HFFc6 (cell line): ENCODE data around the gene ATF3. TPM values are rescaled to one million over a fixed set of nuclear protein-coding genes. Genes with fewer than 3 reads are reported as not detected.

ENCODE experiments used
- DNase-seq: peaks from one replicate; pipeline ENCODE4 v3.0.0-alpha.2; 2018
- H3K27ac Mint-ChIP-seq: 2 replicates; pipeline ENCODE4 v1.8.0; 2020; ENCODE audit warnings: mild to moderate bottlenecking, mixed read lengths
- H3K27me3 Mint-ChIP-seq: 2 replicates; pipeline ENCODE4 v1.8.0; 2021; ENCODE audit warnings: mild to moderate bottlenecking, moderate library complexity, mixed read lengths; ENCODE audit not compliant: insufficient read depth
- H3K36me3 Mint-ChIP-seq: 2 replicates; pipeline ENCODE4 v1.8.0; 2021; ENCODE audit warnings: low read depth, mixed read lengths
- H3K4me1 Mint-ChIP-seq: 2 replicates; pipeline ENCODE4 v1.8.0; 2020; ENCODE audit warnings: low read depth, mixed read lengths
- H3K4me3 Mint-ChIP-seq: 2 replicates; pipeline ENCODE4 v1.8.0; 2020; ENCODE audit warnings: mild to moderate bottlenecking, moderate library complexity, mixed read lengths
- H3K9me3 Mint-ChIP-seq: 2 replicates; pipeline ENCODE4 v1.8.0; 2020; ENCODE audit warnings: mild to moderate bottlenecking, mixed read lengths
- total RNA-seq, 6 experiments: library from RNA; stranded (reverse); fragmentation: NEBNext Ultra II Directional; extraction: Animal tissue kit (Norgen Biotek cat#: 25700); gene quantifications; 2 replicates in 1 of 6; 3 replicates in 5 of 6; pipeline ENCODE4 v1.2.3, GENCODE V29; 2021
- TF ChIP-seq, protein P1 (sequence below): fragments of 200-600 bp; sonication (generic); IDR thresholded peaks from 2 replicates; pipeline ENCODE4 v1.5.0; 2021; ENCODE audit warnings: antibody characterized with exemption, mild to moderate bottlenecking

The ATF3 gene
- total RNA-seq, 6 experiments from 2014 or later: 1.9 to 5.5 (median 4.8) TPM

DNA sequence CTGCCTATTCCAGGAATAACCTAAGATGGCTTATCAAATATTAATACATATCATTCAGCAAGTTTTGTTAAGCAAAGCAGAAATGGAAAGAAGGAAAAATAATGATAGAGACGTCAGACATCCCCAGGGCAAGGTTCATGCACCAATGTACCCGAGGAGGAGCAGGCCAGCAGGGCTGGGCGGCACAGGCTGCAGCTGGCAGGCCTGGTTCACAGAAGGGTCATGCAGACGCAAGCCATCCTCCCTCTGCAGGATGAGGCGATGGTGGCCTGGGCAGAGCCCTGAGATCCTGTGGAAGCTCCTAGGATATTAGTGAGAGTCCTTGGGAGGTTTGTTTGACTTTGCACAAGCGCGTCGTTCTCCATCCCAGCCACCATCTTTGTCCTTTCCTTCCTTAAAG, 61.0 kb downstream of the ATF3 start:
- peaks cover 57% of the 10 kb centered on the region for H3K4me1 Mint-ChIP-seq

DNA sequence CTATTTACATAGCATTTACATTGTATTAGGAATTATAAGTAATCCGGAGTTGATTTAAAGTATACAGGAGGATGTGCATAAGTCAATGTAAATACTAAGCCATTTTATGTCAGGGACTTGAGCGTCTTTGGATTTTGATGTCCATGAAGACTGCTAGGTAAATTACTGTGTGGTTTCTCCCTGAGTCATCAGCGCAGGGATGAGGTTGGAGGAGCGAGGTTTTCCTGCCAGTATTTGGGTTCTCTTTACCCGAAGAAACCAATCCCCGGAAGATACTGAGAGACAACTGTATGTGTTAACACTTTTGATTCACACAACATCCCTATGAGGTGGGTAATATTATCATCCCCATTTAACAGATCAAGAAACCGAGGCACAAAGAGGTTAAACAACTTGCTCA, 61.7 kb downstream of the ATF3 start:
- TF ChIP-seq, protein P1, sequence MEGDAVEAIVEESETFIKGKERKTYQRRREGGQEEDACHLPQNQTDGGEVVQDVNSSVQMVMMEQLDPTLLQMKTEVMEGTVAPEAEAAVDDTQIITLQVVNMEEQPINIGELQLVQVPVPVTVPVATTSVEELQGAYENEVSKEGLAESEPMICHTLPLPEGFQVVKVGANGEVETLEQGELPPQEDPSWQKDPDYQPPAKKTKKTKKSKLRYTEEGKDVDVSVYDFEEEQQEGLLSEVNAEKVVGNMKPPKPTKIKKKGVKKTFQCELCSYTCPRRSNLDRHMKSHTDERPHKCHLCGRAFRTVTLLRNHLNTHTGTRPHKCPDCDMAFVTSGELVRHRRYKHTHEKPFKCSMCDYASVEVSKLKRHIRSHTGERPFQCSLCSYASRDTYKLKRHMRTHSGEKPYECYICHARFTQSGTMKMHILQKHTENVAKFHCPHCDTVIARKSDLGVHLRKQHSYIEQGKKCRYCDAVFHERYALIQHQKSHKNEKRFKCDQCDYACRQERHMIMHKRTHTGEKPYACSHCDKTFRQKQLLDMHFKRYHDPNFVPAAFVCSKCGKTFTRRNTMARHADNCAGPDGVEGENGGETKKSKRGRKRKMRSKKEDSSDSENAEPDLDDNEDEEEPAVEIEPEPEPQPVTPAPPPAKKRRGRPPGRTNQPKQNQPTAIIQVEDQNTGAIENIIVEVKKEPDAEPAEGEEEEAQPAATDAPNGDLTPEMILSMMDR: no peak

More for the DNA sequence above, 61.0 kb downstream of the ATF3 start:
- Mint-ChIP-seq H3K27ac (no peak overlapping the region), H3K9me3 (no peaks in the 10 kb centered on the region), H3K36me3 (no peaks in the 10 kb centered on the region), H3K27me3 (peaks cover 13% of the 10 kb centered on the region), H3K4me3 (no peak overlapping the region)
- TF ChIP-seq, protein P1: no peak
- no peak for DNase-seq

More for the DNA sequence above, 61.7 kb downstream of the ATF3 start:
- peaks cover 14% of the 10 kb centered on the region for H3K27me3 Mint-ChIP-seq
- H3K9me3 Mint-ChIP-seq: no peaks in the 10 kb centered on the region
- no peaks in the 10 kb centered on the region for H3K36me3 Mint-ChIP-seq
- no peak overlapping the region for H3K27ac Mint-ChIP-seq
- peaks cover 57% of the 10 kb centered on the region for H3K4me1 Mint-ChIP-seq
- DNase-seq: no peak
- H3K4me3 Mint-ChIP-seq: no peak overlapping the region

Other genes starting within 250 kb of the ATF3 start
- gene PACC1, start 193.9 kb upstream of the ATF3 start, total RNA-seq: 1 to 10 TPM; 6.9 to 7.6 (median 7.4) TPM
- gene NENF, start 175.8 kb upstream of the ATF3 start, total RNA-seq: 10 to 100 TPM; 43.7 to 47.7 (median 46.3) TPM
- gene BATF3, start 91.1 kb downstream of the ATF3 start, total RNA-seq: 1 to 10 TPM in 5 of 6 experiments, under 1 TPM in 1; 0.89 to 1.7 (median 1.4) TPM
- gene NSL1, start 183.0 kb downstream of the ATF3 start, total RNA-seq: 10 to 100 TPM; 28.7 to 35.1 (median 30.4) TPM
- 10 to 100 TPM in 5 of 6 experiments, 1 to 10 TPM in 1; 8.6 to 14.4 (median 12.1) TPM for gene TATDN3, start 183.1 kb downstream of the ATF3 start, total RNA-seq
- gene SPATA45, start 238.9 kb downstream of the ATF3 start, total RNA-seq: not detected
- gene FLVCR1, start 249.5 kb downstream of the ATF3 start, total RNA-seq: 1 to 10 TPM; 3.7 to 5.5 (median 4.8) TPM